Heart left ventricle (tissue), 16 donors: Measurements from ENCODE around the gene PCBP3. TPM values are rescaled to one million over a fixed set of nuclear protein-coding genes. Genes with fewer than 3 reads are reported as not detected.

Experiments used
- ATAC-seq, 4 donors: fragments of 200-7000 bp; cut with Tn5 transposase; one replicate each; pipeline ENCODE4 v1.9.1; 2020 to 2022; ENCODE audit warnings: moderate library complexity in 4 of 4, mild to moderate bottlenecking in 3 of 4, moderate number of reproducible peaks in 1 of 4
- DNase-seq, 5 donors: peaks; one replicate each; pipeline ENCODE4 v3.0.0-alpha.2; 2020
- H3K27ac ChIP-seq, 12 donors: fragments of 200-600 bp; sonication (generic) in 4 of 12; one replicate each; pipeline versions ENCODE4 v1.5.0 to v1.8.0; 2016 to 2022; ENCODE audit warnings: mild to moderate bottlenecking in 2 of 12
- H3K27me3 ChIP-seq, 9 donors: fragments of 200-600 bp; sonication (generic) in 2 of 9; one replicate each; pipeline versions ENCODE4 v1.5.1 to v1.8.0; 2016 to 2022; ENCODE audit warnings: mild to moderate bottlenecking in 3 of 9
- H3K36me3 ChIP-seq, 9 donors: fragments of 200-600 bp; sonication (generic) in 2 of 9; one replicate each; pipeline versions ENCODE4 v1.5.0 to v1.8.0; 2018 to 2022; ENCODE audit warnings: mild to moderate bottlenecking in 2 of 9
- H3K4me1 ChIP-seq, 12 donors: fragments of 200-600 bp; sonication (generic) in 4 of 12; one replicate each; pipeline versions ENCODE4 v1.5.0 to v1.8.0; 2016 to 2022; ENCODE audit warnings: mild to moderate bottlenecking in 3 of 12
- H3K4me3 ChIP-seq, 12 donors: fragments of 200-600 bp; sonication (generic) in 4 of 12; one replicate each; pipeline versions ENCODE4 v1.5.0 to v1.8.0; 2017 to 2022; ENCODE audit warnings: mild to moderate bottlenecking in 9 of 12, moderate library complexity in 4 of 12
- H3K9me3 ChIP-seq, 12 donors: fragments of 200-600 bp; sonication (generic) in 4 of 12; one replicate each; pipeline versions ENCODE4 v1.5.0 to v1.8.0; 2016 to 2022; ENCODE audit warnings: mild to moderate bottlenecking in 1 of 12
- CTCF ChIP-seq, 12 donors: fragments of 200-600 bp; sonication (generic) in 4 of 12; IDR thresholded peaks; one replicate each; pipeline versions ENCODE4 v1.5.0 to v1.8.0; 2018 to 2022; ENCODE audit warnings: antibody characterized with exemption in 12 of 12, mild to moderate bottlenecking in 5 of 12
- POLR2A ChIP-seq, 2 donors: fragments of 450-650 bp; IDR thresholded peaks; one replicate each; pipeline ENCODE4 v1.6.1; 2017; ENCODE audit warnings: antibody characterized with exemption in 2 of 2, mild to moderate bottlenecking in 2 of 2, moderate library complexity in 2 of 2
- WGBS, 4 donors: extraction: QIAGEN DNeasy Blood & Tissue Kit in 2 of 4; methylation state at CpG; one replicate each; pipeline versions ENCODE4 v1.1.5 to v1.1.7; 2013 to 2018; 5-methylcytosine and 5-hydroxymethylcytosine counted together
- intact Hi-C, 10 donors: fragments of 100-400 bp; cut with DNase I; formaldehyde crosslinking; loops; one replicate each; pipeline versions ENCODE4 v1.11.1 to v1.14.2; 2022
- polyA plus RNA-seq, 2 donors: library from polyadenylated mRNA; stranded (reverse); fragments of 200-250 nt; gene quantifications; one replicate each; pipeline ENCODE4 v1.2.3, GENCODE V29; 2013
- total RNA-seq, 9 donors: library from RNA; depleted of rRNA in 2 of 9; stranded (reverse); fragments of >200 nt in 2 of 9; fragmentation: NEBNext Ultra II Directional in 3 of 9; extraction: Animal tissue kit (Norgen Biotek cat#: 25700) in 3 of 9; gene quantifications; one replicate each; pipeline versions ENCODE4 v1.1.0 to v1.2.4, GENCODE V29; 2016 to 2023
- donor health status: ischemic (EF 13 %, LVEDD 7.1; RV severe dilation, severe dysfunction).
- donor health status: healthy with polysubstance abuse.
- donor health status: DM: no; HTN: yes; CAD: no.
- donor health status: DM: no; HTN: no; CAD: no.
- donor health status: ischemic (EF 25% LVEDD 6.9; RV normal size, moderate dysfunction).
- donor health status: ischemic (EF 25% LVEDD 5.7; RV mildly dilated, moderate dysfunction).
- donor health status: healthy.
- donor health status: DM: yes; HTN: yes; CAD: no.
- donor health status: ischemic (EF 35%, LVEDD 5.7; RV mildly dilated, moderate dysfunction).
- donor health status: nonischemic (EF 11% LVEDD 7.7; RV severe dilation, severe dysfunction).
- donor health status: DM: yes; HTN: yes; CAD: no.
- donor health status: PGD.
- donor health status: ischemic (EF 29% LVEDD 5.4; RV normal size, mild dysfunction).
- donor health status: nonischemic (EF 23%, LVEDD 6.1; RV moderate dilation, normal function).

PCBP3 gene
- total and polyA plus RNA-seq, 11 donors: 0.72 to 11.4 (median 2.5) TPM; not detected in 1

GRCh38 chr21:45792682-45793383, 149.3 kb downstream of the PCBP3 start:
- Histone ChIP-seq H3K9me3 (no peaks in the 10 kb centered on the region), H3K27me3 (peaks cover 0 to 6% (median 0%) of the 10 kb centered on the region in 9 donors), H3K36me3 (no peaks in the 10 kb centered on the region), H3K27ac (no peak overlapping the region), H3K4me1 (no peaks in the 10 kb centered on the region), H3K4me3 (no peak overlapping the region)
- ATAC-seq (no peak), DNase-seq (no peak)
- intact Hi-C loops: no loop called here
- TF ChIP-seq POLR2A (IDR thresholded peaks at IDR 0.05): no peak
- TF ChIP-seq CTCF (IDR thresholded peaks at IDR 0.05): no peak
- WGBS, 4 donors: 84 to 88% (median 86%) methylated on average over 22 of the region's 22 CpGs

- ATAC-seq (no peak), DNase-seq (no peak)
- WGBS, 4 donors: 86 to 90% (median 87%) methylated on average over 6 of the region's 6 CpGs
- intact Hi-C loops: no loop called here
- H3K4me1 ChIP-seq: no peaks in the 10 kb centered on the region
- no peak for TF ChIP-seq CTCF (IDR thresholded peaks at IDR 0.05)
- TF ChIP-seq POLR2A (IDR thresholded peaks at IDR 0.05): no peak
- H3K9me3 ChIP-seq: no peaks in the 10 kb centered on the region
- H3K36me3 ChIP-seq: no peaks in the 10 kb centered on the region
- no peak overlapping the region for H3K4me3 ChIP-seq
- H3K27me3 ChIP-seq: peaks cover 0 to 2% (median 0%) of the 10 kb centered on the region in 9 donors
- H3K27ac ChIP-seq: no peak overlapping the region
Measured at GRCh38 chr21:45794027-45794426, 150.5 kb downstream of the PCBP3 start.

GRCh38 chr21:45796003-45796402, 152.5 kb downstream of the PCBP3 start:
- no peaks in the 10 kb centered on the region for H3K27me3 ChIP-seq
- TF ChIP-seq CTCF (IDR thresholded peaks at IDR 0.05) (no peak), POLR2A (IDR thresholded peaks at IDR 0.05) (no peak)
- WGBS, 4 donors: 63 to 73% (median 68%) methylated on average over 3 of the region's 3 CpGs
- no peaks in the 10 kb centered on the region for H3K4me1 ChIP-seq
- H3K27ac ChIP-seq: no peak overlapping the region
- H3K4me3 ChIP-seq: no peak overlapping the region
- ATAC-seq (no peak), DNase-seq (no peak)
- no peaks in the 10 kb centered on the region for H3K9me3 ChIP-seq
- no peaks in the 10 kb centered on the region for H3K36me3 ChIP-seq
- intact Hi-C loops: no loop called here

GRCh38 chr21:45797338-45797737, 153.8 kb downstream of the PCBP3 start:
- intact Hi-C loops: no loop called here
- TF ChIP-seq CTCF (IDR thresholded peaks at IDR 0.05): no peak
- no peak for TF ChIP-seq POLR2A (IDR thresholded peaks at IDR 0.05)
- Histone ChIP-seq H3K4me3 (no peak overlapping the region), H3K4me1 (no peaks in the 10 kb centered on the region), H3K27ac (no peak overlapping the region), H3K27me3 (no peaks in the 10 kb centered on the region), H3K9me3 (no peaks in the 10 kb centered on the region), H3K36me3 (no peaks in the 10 kb centered on the region)
- peak in 1 of 4 donors; percentile 41 for ATAC-seq
- WGBS, 4 donors: 54 to 76% (median 64%) methylated on average over 8 of the region's 8 CpGs
- DNase-seq: no peak
